ENCODE data around the gene ESYT1.

Gene ESYT1

GRCh38 chr12:56157201-56158028 is 29.3 kb downstream of the ESYT1 start:
- DNase-seq = peak; percentile 38

GRCh38 chr12:56158029-56158925 is 30.2 kb downstream of the ESYT1 start, which contains the start of gene MYL6:
TSS of gene MYL6 (plus strand) at chr12:56158359. CDS start at chr12:56158402, 43 bp downstream.
- DNase-seq = peak; percentile 87

- DNase-seq = no peak
Observed at GRCh38 chr12:56158926-56159461, 30.9 kb downstream of the ESYT1 start.

- DNase-seq = no peak
Observed at GRCh38 chr12:56159482-56160192, 31.6 kb downstream of the ESYT1 start.

- peak; percentile 47 for DNase-seq
Observed at GRCh38 chr12:56160193-56160763, 32.2 kb downstream of the ESYT1 start.

- no peak for DNase-seq
Observed at GRCh38 chr12:56160894-56161689, 33.0 kb downstream of the ESYT1 start.

- DNase-seq = no peak
Observed at GRCh38 chr12:56161690-56162351, 33.8 kb downstream of the ESYT1 start.

- no peak for DNase-seq
Observed at GRCh38 chr12:56162468-56163290, 34.6 kb downstream of the ESYT1 start.

- DNase-seq = no peak
Observed at GRCh38 chr12:56163533-56164344, 35.7 kb downstream of the ESYT1 start.

GRCh38 chr12:56164345-56164729 is 36.3 kb downstream of the ESYT1 start:
- DNase-seq = no peak

- DNase-seq = no peak
Observed at GRCh38 chr12:56165369-56165768, 37.3 kb downstream of the ESYT1 start.

- no peak for DNase-seq
Observed at GRCh38 chr12:56169229-56169759, 41.2 kb downstream of the ESYT1 start.

GRCh38 chr12:56172839-56173238 is 44.8 kb downstream of the ESYT1 start:
- no peak for DNase-seq

- no peak for DNase-seq
Observed at GRCh38 chr12:56178347-56178746, 50.3 kb downstream of the ESYT1 start.

GRCh38 chr12:56186957-56187356 is 58.9 kb downstream of the ESYT1 start:
- no peak for DNase-seq

- DNase-seq = no peak
Observed at GRCh38 chr12:56188131-56188777, 60.2 kb downstream of the ESYT1 start.

GRCh38 chr12:56188778-56189098 is 60.7 kb downstream of the ESYT1 start:
- DNase-seq = peak; percentile 0

- peak; percentile 70 for DNase-seq
Observed at GRCh38 chr12:56189099-56189917, 61.2 kb downstream of the ESYT1 start, which contains the start of gene SMARCC2. TSS of gene SMARCC2 (minus strand) at chr12:56189483. CDS start at chr12:56189461, 22 bp downstream.
